ENCODE results near the gene ANAPC7. TPM values are rescaled to one million over a fixed set of nuclear protein-coding genes. Genes with fewer than 3 reads are reported as not detected.

The ANAPC7 gene
- total and polyA plus RNA-seq, 9 of the 15 experiments (the other 6 are each of a cell fraction or from before 2014, with no cell fraction given), result 46.7 to 158 (median 109) TPM

DNA sequence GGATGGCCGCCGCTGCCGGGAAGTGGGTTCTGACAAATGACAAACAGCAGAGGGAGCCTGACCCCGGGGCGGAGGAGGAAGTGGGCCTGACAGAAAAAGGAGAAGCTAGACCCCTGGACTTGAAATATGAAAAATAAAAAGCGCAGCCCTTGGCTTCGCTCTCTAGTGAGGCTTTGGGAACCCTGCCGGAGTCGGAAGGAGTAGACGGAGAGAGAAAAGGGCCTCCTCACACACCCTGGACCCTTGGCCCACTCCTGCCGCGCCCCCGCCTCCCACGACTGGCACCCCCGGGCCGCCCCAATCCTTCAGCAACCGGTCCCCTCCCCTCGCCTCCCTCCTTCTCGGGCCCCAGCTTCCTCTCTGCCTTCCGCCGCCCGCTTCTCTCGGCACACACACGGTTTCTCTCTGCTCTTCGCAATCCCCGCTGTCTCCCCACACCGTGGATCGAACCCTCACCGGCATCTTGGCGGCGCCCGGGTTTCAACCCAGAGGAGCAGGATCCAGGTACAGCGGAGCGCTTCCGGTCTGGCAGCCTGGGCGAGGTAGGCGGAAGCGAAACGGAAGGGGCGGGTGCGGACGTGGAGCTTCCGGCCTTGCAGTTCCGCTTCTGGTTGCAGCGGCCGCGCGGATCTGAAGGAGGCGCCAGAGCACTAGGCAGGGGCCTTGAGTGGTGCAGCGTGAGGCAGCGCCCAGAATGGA lies 46.4 kb upstream of the ANAPC7 start, which contains the start of gene ARPC3 (continued):
- TF ChIP-seq HMG20A (CRISPR knock-in tag; conservative IDR thresholded peaks at IDR 0.05) (no peak), DMBX1 (CRISPR knock-in tag; IDR thresholded peaks at IDR 0.05; ENCODE audit: borderline replicate concordance) (no peak), MAFK (IDR thresholded peaks at IDR 0.05; ENCODE audit: low read length) (no peak), HDAC2 (IDR thresholded peaks at IDR 0.05) (peak; percentile 78), XRCC4 (IDR thresholded peaks at IDR 0.05; ENCODE audit: extremely low read depth, insufficient read depth, insufficient read length) (no peak), ZNF124 (CRISPR knock-in tag; IDR thresholded peaks at IDR 0.05) (no peak), STAG1 (CRISPR knock-in tag; IDR thresholded peaks at IDR 0.05; ENCODE audit: borderline replicate concordance) (peak; percentile 90; the same call in 1 of the 2 replicates), ELF2 (CRISPR knock-in tag; IDR thresholded peaks at IDR 0.05) (peak; percentile 96), BRF1 (IDR thresholded peaks at IDR 0.05; ENCODE audit: borderline replicate concordance, extremely low read depth, insufficient read length) (no peak), RNF2 (IDR thresholded peaks at IDR 0.05) (0 out of 2 replicates have a peak, but pooled peaks have one; percentile 29)
- TF ChIP-seq, protein P1, sequence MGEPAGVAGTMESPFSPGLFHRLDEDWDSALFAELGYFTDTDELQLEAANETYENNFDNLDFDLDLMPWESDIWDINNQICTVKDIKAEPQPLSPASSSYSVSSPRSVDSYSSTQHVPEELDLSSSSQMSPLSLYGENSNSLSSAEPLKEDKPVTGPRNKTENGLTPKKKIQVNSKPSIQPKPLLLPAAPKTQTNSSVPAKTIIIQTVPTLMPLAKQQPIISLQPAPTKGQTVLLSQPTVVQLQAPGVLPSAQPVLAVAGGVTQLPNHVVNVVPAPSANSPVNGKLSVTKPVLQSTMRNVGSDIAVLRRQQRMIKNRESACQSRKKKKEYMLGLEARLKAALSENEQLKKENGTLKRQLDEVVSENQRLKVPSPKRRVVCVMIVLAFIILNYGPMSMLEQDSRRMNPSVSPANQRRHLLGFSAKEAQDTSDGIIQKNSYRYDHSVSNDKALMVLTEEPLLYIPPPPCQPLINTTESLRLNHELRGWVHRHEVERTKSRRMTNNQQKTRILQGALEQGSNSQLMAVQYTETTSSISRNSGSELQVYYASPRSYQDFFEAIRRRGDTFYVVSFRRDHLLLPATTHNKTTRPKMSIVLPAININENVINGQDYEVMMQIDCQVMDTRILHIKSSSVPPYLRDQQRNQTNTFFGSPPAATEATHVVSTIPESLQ (CRISPR knock-in tag; IDR thresholded peaks at IDR 0.05), result peak; percentile 53; the same call in 1 of the 2 replicates
- TF ChIP-seq, protein P2, sequence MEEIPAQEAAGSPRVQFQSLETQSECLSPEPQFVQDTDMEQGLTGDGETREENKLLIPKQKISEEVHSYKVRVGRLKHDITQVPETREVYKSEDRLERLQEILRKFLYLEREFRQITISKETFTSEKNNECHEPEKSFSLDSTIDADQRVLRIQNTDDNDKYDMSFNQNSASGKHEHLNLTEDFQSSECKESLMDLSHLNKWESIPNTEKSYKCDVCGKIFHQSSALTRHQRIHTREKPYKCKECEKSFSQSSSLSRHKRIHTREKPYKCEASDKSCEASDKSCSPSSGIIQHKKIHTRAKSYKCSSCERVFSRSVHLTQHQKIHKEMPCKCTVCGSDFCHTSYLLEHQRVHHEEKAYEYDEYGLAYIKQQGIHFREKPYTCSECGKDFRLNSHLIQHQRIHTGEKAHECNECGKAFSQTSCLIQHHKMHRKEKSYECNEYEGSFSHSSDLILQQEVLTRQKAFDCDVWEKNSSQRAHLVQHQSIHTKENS (CRISPR knock-in tag; IDR thresholded peaks at IDR 0.05), result no peak
- TF ChIP-seq, protein P3, sequence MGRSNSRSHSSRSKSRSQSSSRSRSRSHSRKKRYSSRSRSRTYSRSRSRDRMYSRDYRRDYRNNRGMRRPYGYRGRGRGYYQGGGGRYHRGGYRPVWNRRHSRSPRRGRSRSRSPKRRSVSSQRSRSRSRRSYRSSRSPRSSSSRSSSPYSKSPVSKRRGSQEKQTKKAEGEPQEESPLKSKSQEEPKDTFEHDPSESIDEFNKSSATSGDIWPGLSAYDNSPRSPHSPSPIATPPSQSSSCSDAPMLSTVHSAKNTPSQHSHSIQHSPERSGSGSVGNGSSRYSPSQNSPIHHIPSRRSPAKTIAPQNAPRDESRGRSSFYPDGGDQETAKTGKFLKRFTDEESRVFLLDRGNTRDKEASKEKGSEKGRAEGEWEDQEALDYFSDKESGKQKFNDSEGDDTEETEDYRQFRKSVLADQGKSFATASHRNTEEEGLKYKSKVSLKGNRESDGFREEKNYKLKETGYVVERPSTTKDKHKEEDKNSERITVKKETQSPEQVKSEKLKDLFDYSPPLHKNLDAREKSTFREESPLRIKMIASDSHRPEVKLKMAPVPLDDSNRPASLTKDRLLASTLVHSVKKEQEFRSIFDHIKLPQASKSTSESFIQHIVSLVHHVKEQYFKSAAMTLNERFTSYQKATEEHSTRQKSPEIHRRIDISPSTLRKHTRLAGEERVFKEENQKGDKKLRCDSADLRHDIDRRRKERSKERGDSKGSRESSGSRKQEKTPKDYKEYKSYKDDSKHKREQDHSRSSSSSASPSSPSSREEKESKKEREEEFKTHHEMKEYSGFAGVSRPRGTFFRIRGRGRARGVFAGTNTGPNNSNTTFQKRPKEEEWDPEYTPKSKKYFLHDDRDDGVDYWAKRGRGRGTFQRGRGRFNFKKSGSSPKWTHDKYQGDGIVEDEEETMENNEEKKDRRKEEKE (IDR thresholded peaks at IDR 0.05; ENCODE audit: borderline replicate concordance in 1 of 2, control insufficient read depth in 1 of 2, low read depth in 2 of 2, low read length in 1 of 2), result no peak
- TF ChIP-seq, protein P4, sequence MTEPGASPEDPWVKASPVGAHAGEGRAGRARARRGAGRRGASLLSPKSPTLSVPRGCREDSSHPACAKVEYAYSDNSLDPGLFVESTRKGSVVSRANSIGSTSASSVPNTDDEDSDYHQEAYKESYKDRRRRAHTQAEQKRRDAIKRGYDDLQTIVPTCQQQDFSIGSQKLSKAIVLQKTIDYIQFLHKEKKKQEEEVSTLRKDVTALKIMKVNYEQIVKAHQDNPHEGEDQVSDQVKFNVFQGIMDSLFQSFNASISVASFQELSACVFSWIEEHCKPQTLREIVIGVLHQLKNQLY (CRISPR knock-in tag; conservative IDR thresholded peaks at IDR 0.05), result no peak
- TF ChIP-seq, protein P5, sequence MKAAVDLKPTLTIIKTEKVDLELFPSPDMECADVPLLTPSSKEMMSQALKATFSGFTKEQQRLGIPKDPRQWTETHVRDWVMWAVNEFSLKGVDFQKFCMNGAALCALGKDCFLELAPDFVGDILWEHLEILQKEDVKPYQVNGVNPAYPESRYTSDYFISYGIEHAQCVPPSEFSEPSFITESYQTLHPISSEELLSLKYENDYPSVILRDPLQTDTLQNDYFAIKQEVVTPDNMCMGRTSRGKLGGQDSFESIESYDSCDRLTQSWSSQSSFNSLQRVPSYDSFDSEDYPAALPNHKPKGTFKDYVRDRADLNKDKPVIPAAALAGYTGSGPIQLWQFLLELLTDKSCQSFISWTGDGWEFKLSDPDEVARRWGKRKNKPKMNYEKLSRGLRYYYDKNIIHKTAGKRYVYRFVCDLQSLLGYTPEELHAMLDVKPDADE (conservative IDR thresholded peaks at IDR 0.05; ENCODE audit: control insufficient read depth, low read depth, low read length), result peak; percentile 69
- TF ChIP-seq, protein P6, sequence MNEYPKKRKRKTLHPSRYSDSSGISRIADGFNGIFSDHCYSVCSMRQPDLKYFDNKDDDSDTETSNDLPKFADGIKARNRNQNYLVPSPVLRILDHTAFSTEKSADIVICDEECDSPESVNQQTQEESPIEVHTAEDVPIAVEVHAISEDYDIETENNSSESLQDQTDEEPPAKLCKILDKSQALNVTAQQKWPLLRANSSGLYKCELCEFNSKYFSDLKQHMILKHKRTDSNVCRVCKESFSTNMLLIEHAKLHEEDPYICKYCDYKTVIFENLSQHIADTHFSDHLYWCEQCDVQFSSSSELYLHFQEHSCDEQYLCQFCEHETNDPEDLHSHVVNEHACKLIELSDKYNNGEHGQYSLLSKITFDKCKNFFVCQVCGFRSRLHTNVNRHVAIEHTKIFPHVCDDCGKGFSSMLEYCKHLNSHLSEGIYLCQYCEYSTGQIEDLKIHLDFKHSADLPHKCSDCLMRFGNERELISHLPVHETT (CRISPR knock-in tag; conservative IDR thresholded peaks at IDR 0.05 in 1 of 2, IDR thresholded peaks at IDR 0.05 in 1 of 2), result no peak; a peak in 1 of 4 replicates
